Bronchial epithelial cell (primary cell): ENCODE results near the gene KRT16. TPM values are rescaled to one million over a fixed set of nuclear protein-coding genes. Genes with fewer than 3 reads are reported as not detected.
"Not testable (repeated sequence)": the region's sequence is repeated elsewhere in the genome, so short reads cannot be mapped to it uniquely, and the experiment has no call there.

Experiments used
- DNase-seq: peaks from one replicate; pipeline ENCODE4 v3.0.0-alpha.2; 2010; ENCODE audit warnings: low read depth
- FAIRE-seq: peaks from 2 replicates; lab custom pipeline; 2011; peaks lifted over from hg19 to GRCh38; lab: Jason Lieb, UNC
- H3K27me3 ChIP-seq: 2 replicates; pipeline ENCODE4 v1.5.1; 2011; ENCODE audit warnings: low read length; ENCODE audit not compliant: control insufficient read depth, insufficient read depth
- H3K36me3 ChIP-seq: 2 replicates; pipeline ENCODE4 v1.5.1; 2011; ENCODE audit warnings: low read length; ENCODE audit not compliant: control insufficient read depth, insufficient read depth
- H3K4me3 ChIP-seq: 2 replicates; pipeline ENCODE4 v1.5.1; 2011; ENCODE audit warnings: mild to moderate bottlenecking, low read depth, low read length, control low read depth
- CTCF ChIP-seq: IDR thresholded peaks from 2 replicates; pipeline ENCODE4 v1.5.1; 2011; ENCODE audit warnings: mild to moderate bottlenecking, moderate library complexity, low read length, control low read depth, inconsistent platforms; ENCODE audit not compliant: insufficient read depth, severe bottlenecking
- total RNA-seq: library from RNA; depleted of rRNA; stranded (reverse); fragments of >200 nt; gene quantifications from 2 replicates; pipeline ENCODE4 v1.2.1, GENCODE V29; 2014

Gene KRT16
- 1,390 and 10,131 TPM in 2 replicates for total RNA-seq

GRCh38 chr17:41612376-41613160 lies at the start of gene KRT16:
KRT16 (minus strand) TSS chr17:41612767; CDS start chr17:41612688, 79 bp downstream.
- peak within 1 kb of the TSS; percentile 23 for H3K4me3 ChIP-seq

GRCh38 chr17:41660221-41660711 lies 47.7 kb upstream of the KRT16 start:
- H3K36me3 ChIP-seq: no peaks in the 10 kb centered on the region
- no peak for TF ChIP-seq CTCF
- H3K4me3 ChIP-seq: no peak overlapping the region
- FAIRE-seq: no peak
- H3K27me3 ChIP-seq: no peaks in the 10 kb centered on the region
- DNase-seq: no peak

More at GRCh38 chr17:41612376-41613160, at the start of gene KRT16:
- not testable (repeated sequence) for H3K36me3 ChIP-seq, H3K27me3 ChIP-seq
- FAIRE-seq (peak; percentile 28), DNase-seq (peak; percentile 84)

GRCh38 chr17:41659427-41660212 lies 47.1 kb upstream of the KRT16 start:
- TF ChIP-seq CTCF: no peak
- no peaks in the 10 kb centered on the region for H3K27me3 ChIP-seq
- DNase-seq: peak; percentile 45
- FAIRE-seq: no peak
- no peak overlapping the region for H3K4me3 ChIP-seq
- no peaks in the 10 kb centered on the region for H3K36me3 ChIP-seq

- no peak for TF ChIP-seq CTCF
- no peak overlapping the region for H3K4me3 ChIP-seq
- FAIRE-seq (no peak), DNase-seq (no peak)
- H3K36me3 ChIP-seq: no peaks in the 10 kb centered on the region
- H3K27me3 ChIP-seq: no peaks in the 10 kb centered on the region
These were observed 46.3 kb upstream of the KRT16 start for GRCh38 chr17:41658846-41659245.

GRCh38 chr17:41657936-41658335 lies 45.4 kb upstream of the KRT16 start:
- no peaks in the 10 kb centered on the region for H3K27me3 ChIP-seq
- FAIRE-seq (no peak), DNase-seq (peak; percentile 68)
- H3K36me3 ChIP-seq: no peaks in the 10 kb centered on the region
- H3K4me3 ChIP-seq: no peak overlapping the region
- no peak for TF ChIP-seq CTCF

- peak; percentile 46 for DNase-seq
- H3K36me3 ChIP-seq: no peaks in the 10 kb centered on the region
- no peak for FAIRE-seq
- H3K4me3 ChIP-seq: no peak overlapping the region
- TF ChIP-seq CTCF: no peak
- no peaks in the 10 kb centered on the region for H3K27me3 ChIP-seq
These were observed 44.7 kb upstream of the KRT16 start for GRCh38 chr17:41657176-41657754.
